HCT116 (cell line): ENCODE data around the gene CDS1. TPM values are rescaled to one million over a fixed set of nuclear protein-coding genes. Genes with fewer than 3 reads are reported as not detected.

Source experiments
- ATAC-seq: fragments of 200-7000 bp; cut with Tn5 transposase; 2 replicates; pipeline ENCODE4 v1.9.1; 2020; ENCODE audit warnings: mild to moderate bottlenecking, moderate library complexity
- BruUV-seq: library from RNA; stranded (reverse); fragments of 400-500 nt; replicated peaks from 2 replicates; lab custom pipeline; 2021; lab: Mats Ljungman, UMichigan
- CTCF ChIA-PET: fragments of 300-600 bp; sonication (Branson Sonifier 250); formaldehyde crosslinking; loops from one replicate; lab custom pipeline; 2021; ENCODE audit warnings: antibody characterized with exemption; lab: Charles Lee
- POLR2A ChIA-PET: fragments of 300-600, 350-600 bp; sonication (Branson Sonifier 250); formaldehyde crosslinking; loops from one replicate; lab custom pipeline; 2021; ENCODE audit warnings: antibody characterized with exemption; lab: Charles Lee
- RAD21 ChIA-PET, 2 experiments: fragments of 300-600 bp; sonication (Branson Sonifier 250); formaldehyde crosslinking; loops; one replicate each; lab custom pipeline; 2023; ENCODE audit warnings: low total read pairs in 2 of 2; ENCODE audit not compliant: uncharacterized antibody in 2 of 2, unreplicated experiment in 2 of 2, low non-redundant PET in 1 of 2; lab: Charles Lee
- DNase-seq: peaks from one replicate; pipeline ENCODE4 v3.0.0-alpha.2; 2010; ENCODE audit warnings: low read depth, low spot score
- H2AFZ ChIP-seq: fragments of 200-600 bp; shearing (Covaris generic), sonication (generic); 2 replicates; pipeline ENCODE4 v1.6.1; 2017; ENCODE audit warnings: low read depth, mixed run types, mixed read lengths, antibody characterized with exemption, low read length; ENCODE audit not compliant: poor library complexity, severe bottlenecking
- H3K27ac ChIP-seq: 2 replicates; pipeline ENCODE4 v1.5.1; 2012; ENCODE audit warnings: low read depth, low read length
- H3K27me3 ChIP-seq: fragments of 200-600 bp; sonication (generic); 2 replicates; pipeline ENCODE4 v1.6.1; 2016; ENCODE audit warnings: mixed run types, low read length, mixed read lengths; ENCODE audit not compliant: insufficient read depth
- H3K36me3 ChIP-seq, 2 experiments: fragments of 200-500 bp in 1 of 2; fragments of 200-600 bp in 1 of 2; sonication (Bioruptor generic) in 1 of 2; sonication (generic) in 1 of 2; 2 replicates each; pipeline versions ENCODE4 v1.5.1 to v1.6.1; 2014 to 2016; ENCODE audit warnings: low read length in 2 of 2, inconsistent platforms in 1 of 2, mixed read lengths in 1 of 2, mixed run types in 1 of 2; ENCODE audit not compliant: insufficient read depth in 2 of 2, control insufficient read depth in 1 of 2
- H3K4me1 ChIP-seq, 2 experiments: fragments of 200-600 bp in 1 of 2; sonication (generic) in 1 of 2; 2 replicates each; pipeline versions ENCODE4 v1.5.1 to v1.6.1; 2012 to 2017; ENCODE audit warnings: low read length in 2 of 2, inconsistent platforms in 1 of 2, mild to moderate bottlenecking in 1 of 2, mixed read lengths in 1 of 2, mixed run types in 1 of 2, moderate library complexity in 1 of 2; ENCODE audit not compliant: insufficient read depth in 2 of 2, control insufficient read depth in 1 of 2
- H3K4me2 ChIP-seq: fragments of 200-600 bp; sonication (generic); 2 replicates; pipeline ENCODE4 v1.6.1; 2017; ENCODE audit warnings: mixed run types, low read length, mixed read lengths
- H3K4me3 ChIP-seq, 2 experiments: fragments of 200-600 bp in 1 of 2; sonication (generic) in 1 of 2; replicated peaks in 1 of 2; 2 replicates each; pipeline ENCODE4 v1.5.1; 2011 to 2016; ENCODE audit warnings: low read length in 2 of 2, control low read depth in 1 of 2, low read depth in 1 of 2, mild to moderate bottlenecking in 1 of 2, mixed read lengths in 1 of 2, mixed run types in 1 of 2
- H3K79me2 ChIP-seq: fragments of 200-600 bp; sonication (generic); 2 replicates; pipeline ENCODE4 v1.6.1; 2017; ENCODE audit warnings: mild to moderate bottlenecking, mixed run types, low read length, moderate library complexity, mixed read lengths; ENCODE audit not compliant: insufficient read depth
- H3K9ac ChIP-seq: fragments of 200-600 bp; sonication (generic); 2 replicates; pipeline ENCODE4 v1.6.1; 2016; ENCODE audit warnings: low read length, mixed read lengths
- H3K9me2 ChIP-seq: fragments of 200-600 bp; sonication (generic), shearing (Covaris generic); 2 replicates; pipeline ENCODE4 v1.6.1; 2017; ENCODE audit warnings: mixed run types, mild to moderate bottlenecking, moderate library complexity; ENCODE audit not compliant: insufficient read depth
- H3K9me3 ChIP-seq, 2 experiments: fragments of 200-500 bp in 1 of 2; fragments of 200-600 bp in 1 of 2; sonication (Bioruptor generic) in 1 of 2; sonication (generic) in 1 of 2; 2 replicates each; pipeline ENCODE4 v1.6.1; 2014 to 2017; ENCODE audit warnings: low read length in 2 of 2, mixed read lengths in 2 of 2, inconsistent platforms in 1 of 2, low read depth in 1 of 2, mild to moderate bottlenecking in 1 of 2, mixed run types in 1 of 2, moderate library complexity in 1 of 2; ENCODE audit not compliant: control insufficient read depth in 1 of 2, insufficient read depth in 1 of 2
- H4K20me1 ChIP-seq: fragments of 200-600 bp; sonication (generic), shearing (Covaris generic); 2 replicates; pipeline ENCODE4 v1.6.1; 2017; ENCODE audit warnings: mixed run types, mild to moderate bottlenecking, moderate library complexity; ENCODE audit not compliant: insufficient read depth
- CEBPB ChIP-seq: IDR thresholded peaks from 2 replicates; pipeline ENCODE4 v1.6.1; 2012; ENCODE audit warnings: low read depth
- CTCF ChIP-seq, 3 experiments: fragments of 200-600 bp in 1 of 3; sonication (generic) in 1 of 3; IDR thresholded peaks in 2 of 3; conservative IDR thresholded peaks in 1 of 3; 2 replicates each; pipeline ENCODE4 v1.5.1; 2012 to 2017; ENCODE audit warnings: low read depth in 2 of 3, low read length in 2 of 3, antibody characterized with exemption in 1 of 3, borderline replicate concordance in 1 of 3, control low read depth in 1 of 3, mild to moderate bottlenecking in 1 of 3, mixed read lengths in 1 of 3, mixed run types in 1 of 3, moderate library complexity in 1 of 3; ENCODE audit not compliant: insufficient read depth in 1 of 3
- POLR2A ChIP-seq: IDR thresholded peaks from 2 replicates; pipeline ENCODE4 v1.7.0; 2011; ENCODE audit warnings: borderline replicate concordance; ENCODE audit not compliant: insufficient read depth, insufficient read length; ENCODE audit errors: extremely low read depth
- ZNF274 ChIP-seq: fragments of 200-500 bp; sonication (Bioruptor generic); IDR thresholded peaks from 2 replicates; pipeline ENCODE4 v1.6.1; 2014; ENCODE audit warnings: mild to moderate bottlenecking, low read depth, low read length, inconsistent platforms
- intact Hi-C: fragments of 100-400 bp; cut with micrococcal nuclease; formaldehyde crosslinking; loops from 2 replicates; pipeline ENCODE4 v1.10.0; 2022
- total RNA-seq: library from RNA; stranded (reverse); gene quantifications from one replicate; pipeline ENCODE4 v1.2.1, GENCODE V29; 2021; ENCODE audit not compliant: unreplicated experiment
- TF ChIP-seq, protein P1 (sequence below): IDR thresholded peaks from 2 replicates; pipeline ENCODE4 v1.6.1; 2012

The CDS1 gene
- total RNA-seq, 1 experiment from 2014 or later, result 14.6 TPM

DNA sequence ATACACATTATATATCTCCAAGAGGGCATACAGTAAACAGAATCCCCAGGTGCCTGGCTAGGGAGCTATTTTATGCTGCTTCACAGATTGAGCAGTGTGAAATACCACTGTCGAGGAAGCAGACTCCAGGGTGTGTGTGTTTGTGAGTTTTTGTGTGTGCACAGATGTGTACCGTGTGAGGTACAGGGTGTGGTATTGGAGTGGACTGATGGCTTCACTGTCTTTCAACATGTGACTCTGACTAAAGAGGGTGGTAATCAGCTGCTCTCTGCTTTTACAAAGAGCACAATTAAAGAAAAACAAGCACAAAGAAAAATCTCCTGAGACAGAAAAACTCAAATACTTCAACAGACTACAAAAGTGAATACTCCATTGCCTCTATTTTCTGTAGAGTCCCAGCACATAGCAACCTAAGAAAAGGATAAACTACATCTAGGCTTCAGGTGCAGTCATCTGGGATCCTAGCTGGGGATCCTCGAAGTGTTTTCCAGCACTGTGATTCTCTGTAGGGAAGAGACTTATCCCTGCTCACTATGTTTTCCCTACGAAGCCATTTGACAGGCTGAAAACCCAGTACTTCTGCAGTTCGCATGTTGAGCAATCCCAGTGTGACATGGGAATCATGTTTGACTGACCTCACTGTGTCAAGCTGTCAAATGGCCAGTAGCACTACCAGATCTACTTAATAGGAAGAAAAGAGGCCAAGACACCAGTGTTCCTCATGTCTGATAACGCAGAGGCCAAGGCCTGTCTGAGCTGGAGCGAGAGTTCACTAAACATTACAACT is 100.3 kb downstream of the CDS1 start:
- no peak overlapping the region for H3K9ac ChIP-seq
- TF ChIP-seq CTCF (IDR thresholded peaks at IDR 0.05 in 2 of 3, conservative IDR thresholded peaks at IDR 0.05 in 1 of 3; ENCODE audit: borderline replicate concordance in 1 of 3, insufficient read depth in 1 of 3, low read depth in 2 of 3, low read length in 2 of 3) (no peak), POLR2A (no peak)
- TF ChIP-seq, all 23 proteins: peak for 0
- intact Hi-C loops, result no loop called here
- H3K9me3 ChIP-seq, result no peaks in the 10 kb centered on the region
- RAD21 ChIA-PET, result no interaction called here
- no peaks in the 10 kb centered on the region for H3K27me3 ChIP-seq
- H4K20me1 ChIP-seq, result no peaks in the 10 kb centered on the region
- DNase-seq (no peak), ATAC-seq (no peak)
- H3K9me2 ChIP-seq, result no peaks in the 10 kb centered on the region
- no peak overlapping the region for H3K4me3 ChIP-seq
- H3K27ac ChIP-seq, result no peak overlapping the region
- H3K79me2 ChIP-seq, result no peaks in the 10 kb centered on the region
- no peaks in the 10 kb centered on the region; a peak in 1 of 4 replicates for H3K36me3 ChIP-seq
- POLR2A ChIA-PET, result no interaction called here
- CTCF ChIA-PET, result no interaction called here
- no peak overlapping the region for H2AFZ ChIP-seq
- H3K4me2 ChIP-seq, result no peak overlapping the region
- no TSS peak for BruUV-seq
- peaks cover 21 to 30% of the 10 kb centered on the region in 2 experiments for H3K4me1 ChIP-seq

DNA sequence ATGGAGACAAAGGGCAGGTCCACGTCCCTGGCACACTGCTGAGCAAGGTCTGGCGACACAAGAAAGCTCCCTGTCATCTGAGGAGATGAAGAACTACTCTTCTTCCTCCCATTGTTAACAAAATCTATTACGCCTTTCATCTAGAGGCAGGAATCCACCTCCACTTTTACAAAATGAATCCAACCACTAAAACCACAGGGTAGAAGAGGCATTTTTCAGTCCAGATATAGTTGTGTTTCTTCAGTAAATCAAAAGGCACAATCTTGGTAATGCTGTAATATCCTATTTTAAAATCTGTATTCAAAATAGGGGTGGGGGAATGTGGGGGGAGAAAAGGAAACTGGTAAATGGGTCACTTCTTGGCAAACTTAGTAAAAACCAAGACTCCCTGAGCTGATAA is 101.4 kb downstream of the CDS1 start:
- Histone ChIP-seq H3K4me3 (no peak overlapping the region), H3K9ac (no peak overlapping the region), H3K27ac (no peak overlapping the region), H3K4me2 (no peak overlapping the region), H3K9me2 (no peaks in the 10 kb centered on the region), H3K79me2 (no peaks in the 10 kb centered on the region), H3K9me3 (no peaks in the 10 kb centered on the region), H3K27me3 (no peaks in the 10 kb centered on the region), H3K4me1 (peaks cover 21 to 30% of the 10 kb centered on the region in 2 experiments), H3K36me3 (no peaks in the 10 kb centered on the region; a peak in 1 of 4 replicates), H2AFZ (no peak overlapping the region), H4K20me1 (no peaks in the 10 kb centered on the region)
- ChIA-PET CTCF (no interaction called here), RAD21 (no interaction called here), POLR2A (no interaction called here)
- ATAC-seq (no peak), DNase-seq (no peak)
- no peak for TF ChIP-seq CEBPB
- no peak for TF ChIP-seq ZNF274
- TF ChIP-seq, protein P1, sequence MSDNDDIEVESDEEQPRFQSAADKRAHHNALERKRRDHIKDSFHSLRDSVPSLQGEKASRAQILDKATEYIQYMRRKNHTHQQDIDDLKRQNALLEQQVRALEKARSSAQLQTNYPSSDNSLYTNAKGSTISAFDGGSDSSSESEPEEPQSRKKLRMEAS, result no peak
- intact Hi-C loops, result no loop called here
- BruUV-seq, result no TSS peak
